ENCODE measurements around the gene SLC25A30.

GRCh38 chr13:45411631-45412030, 6.5 kb downstream of the SLC25A30 start:
- TF ChIP-seq POLR2A (IDR thresholded peaks at IDR 0.05; ENCODE audit: extremely low read depth, insufficient read length) (no peak), MAX (IDR thresholded peaks at IDR 0.05; ENCODE audit: low read depth, low read length) (no peak), CTCF (IDR thresholded peaks at IDR 0.05; ENCODE audit: low read depth, low read length) (no peak), MYC (IDR thresholded peaks at IDR 0.05; ENCODE audit: low read depth, low read length) (no peak)

Data from NB4 (cell line).